Breast epithelium (tissue), 4 donors: ENCODE data around the gene ING5. TPM values are rescaled to one million over a fixed set of nuclear protein-coding genes. Genes with fewer than 3 reads are reported as not detected.

ENCODE experiments used
- DNase-seq, 2 donors: peaks; one replicate each; pipeline ENCODE4 v3.0.0-alpha.2; 2019; ENCODE audit warnings: low spot score in 2 of 2
- H3K27ac ChIP-seq, 2 donors: fragments of 200-600 bp; sonication (generic) in 1 of 2; one replicate each; pipeline ENCODE4 v1.5.1; 2016 to 2019; ENCODE audit warnings: mild to moderate bottlenecking in 1 of 2
- H3K27me3 ChIP-seq, 2 donors: fragments of 200-600 bp; sonication (generic) in 1 of 2; one replicate each; pipeline versions ENCODE4 v1.5.1 to v1.6.0; 2017 to 2019; ENCODE audit warnings: control low read depth in 1 of 2, mild to moderate bottlenecking in 1 of 2
- H3K36me3 ChIP-seq: fragments of 200-600 bp; one replicate; pipeline ENCODE4 v1.5.1; 2019
- H3K4me1 ChIP-seq, 2 donors: fragments of 200-600 bp; sonication (generic); one replicate each; pipeline ENCODE4 v1.5.1; 2016 to 2019; ENCODE audit warnings: control low read depth in 1 of 2
- H3K4me3 ChIP-seq, 3 donors: fragments of 200-600 bp; sonication (generic); 1 replicate in 2 of 3; 2 replicates in 1 of 3; pipeline ENCODE4 v1.5.1; 2016 to 2019; ENCODE audit warnings: mild to moderate bottlenecking in 3 of 3, moderate library complexity in 2 of 3
- H3K9me3 ChIP-seq, 2 donors: fragments of 200-600 bp; sonication (generic) in 1 of 2; one replicate each; pipeline ENCODE4 v1.5.1; 2016 to 2019; ENCODE audit warnings: control low read depth in 1 of 2
- CTCF ChIP-seq, 3 donors: fragments of 450-650 bp; IDR thresholded peaks; one replicate each; pipeline ENCODE4 v1.5.1; 2016 to 2017; ENCODE audit warnings: antibody characterized with exemption in 3 of 3, mild to moderate bottlenecking in 3 of 3, moderate library complexity in 3 of 3
- POLR2A ChIP-seq: fragments of 450-650 bp; IDR thresholded peaks from one replicate; pipeline ENCODE4 v1.6.1; 2016; ENCODE audit warnings: antibody characterized with exemption, mild to moderate bottlenecking, moderate library complexity
- POLR2AphosphoS5 ChIP-seq, 3 donors: sonication (generic); formaldehyde crosslinking; IDR thresholded peaks; one replicate each; pipeline ENCODE4 v1.6.1; 2017; ENCODE audit warnings: antibody characterized with exemption in 3 of 3
- intact Hi-C: fragments of 100-400 bp; cut with DNase I; formaldehyde crosslinking; loops from one replicate; pipeline ENCODE4 v1.15.1; 2023; ENCODE audit warnings: low total_unique reads
- total RNA-seq, 3 donors: library from RNA; depleted of rRNA; stranded (reverse); fragments of >200 nt; gene quantifications; one replicate each; pipeline ENCODE4 v1.1.0, GENCODE V29; 2016

ING5 gene
- total RNA-seq, 3 donors from 2014 or later: 29.6 to 49.0 (median 45.6) TPM

GRCh38 chr2:241690202-241690717, 11.6 kb upstream of the ING5 start:
- no peak for TF ChIP-seq POLR2A
- TF ChIP-seq POLR2AphosphoS5 (IDR thresholded peaks at IDR 0.05): no peak
- no peak for TF ChIP-seq CTCF (IDR thresholded peaks at IDR 0.05)
- no peak for DNase-seq
- no peak overlapping the region for H3K27ac ChIP-seq
- no peaks in the 10 kb centered on the region for H3K27me3 ChIP-seq
- H3K36me3 ChIP-seq: no peaks in the 10 kb centered on the region
- H3K4me3 ChIP-seq: no peak overlapping the region
- H3K4me1 ChIP-seq: peaks cover 9 to 10% of the 10 kb centered on the region in 2 donors
- intact Hi-C loops: no loop called here
- no peaks in the 10 kb centered on the region for H3K9me3 ChIP-seq

GRCh38 chr2:241692448-241692847, 9.4 kb upstream of the ING5 start:
- intact Hi-C loops: no loop called here
- H3K36me3 ChIP-seq: no peaks in the 10 kb centered on the region
- no peaks in the 10 kb centered on the region for H3K27me3 ChIP-seq
- peaks cover 5 to 9% of the 10 kb centered on the region in 2 donors for H3K4me1 ChIP-seq
- no peaks in the 10 kb centered on the region for H3K9me3 ChIP-seq
- no peak for DNase-seq
- TF ChIP-seq CTCF (IDR thresholded peaks at IDR 0.05) (no peak), POLR2A (no peak), POLR2AphosphoS5 (IDR thresholded peaks at IDR 0.05) (no peak)
- no peak overlapping the region for H3K27ac ChIP-seq
- no peak overlapping the region for H3K4me3 ChIP-seq

GRCh38 chr2:241695651-241696050, 6.2 kb upstream of the ING5 start:
- Histone ChIP-seq H3K9me3 (no peaks in the 10 kb centered on the region), H3K27me3 (no peaks in the 10 kb centered on the region), H3K36me3 (no peaks in the 10 kb centered on the region), H3K4me1 (no peaks in the 10 kb centered on the region), H3K27ac (no peak overlapping the region), H3K4me3 (no peak overlapping the region)
- no peak for DNase-seq
- intact Hi-C loops: no loop called here
- no peak for TF ChIP-seq CTCF (IDR thresholded peaks at IDR 0.05)
- no peak for TF ChIP-seq POLR2A
- TF ChIP-seq POLR2AphosphoS5 (IDR thresholded peaks at IDR 0.05): no peak

- H3K27me3 ChIP-seq: no peaks in the 10 kb centered on the region
- no peak for TF ChIP-seq POLR2AphosphoS5 (IDR thresholded peaks at IDR 0.05)
- TF ChIP-seq CTCF (IDR thresholded peaks at IDR 0.05): peak in 1 of 3 donors; percentile 37
- TF ChIP-seq POLR2A: no peak
- H3K9me3 ChIP-seq: no peaks in the 10 kb centered on the region
- peaks cover 0 to 6% of the 10 kb centered on the region in 2 donors for H3K4me1 ChIP-seq
- H3K36me3 ChIP-seq: no peaks in the 10 kb centered on the region
- H3K4me3 ChIP-seq: peak overlapping the region; percentile 70 to 98 (median 92)
- H3K27ac ChIP-seq: peak overlapping the region; percentile 91 to 98
- DNase-seq: no peak
- intact Hi-C loops: loop anchor here (2.0 kb wide), 1 partner anchor 34 kb away; the partner anchor contains the start of gene D2HGDH
These were observed 765 bp upstream of the ING5 start for GRCh38 chr2:241701149-241701398.

- intact Hi-C loops: no loop called here
- Histone ChIP-seq H3K27ac (peak overlapping the region; percentile 91 to 98), H3K4me1 (peaks cover 0 to 6% of the 10 kb centered on the region in 2 donors), H3K36me3 (no peaks in the 10 kb centered on the region), H3K9me3 (no peaks in the 10 kb centered on the region), H3K27me3 (no peaks in the 10 kb centered on the region), H3K4me3 (peak overlapping the region; percentile 70 to 98 (median 92))
- TF ChIP-seq POLR2A (no peak), POLR2AphosphoS5 (IDR thresholded peaks at IDR 0.05) (peak in 1 of 3 donors; percentile 32), CTCF (IDR thresholded peaks at IDR 0.05) (peak in 2 of 3 donors; percentile 27 to 29)
- peak; percentile 76 to 88 for DNase-seq
These were observed 554 bp downstream of the ING5 start for GRCh38 chr2:241702155-241703031.
